B cell (primary cell): ENCODE data around the gene FAM20C.

Source experiments
- EZH2 ChIP-seq: IDR thresholded peaks from 2 replicates; pipeline ENCODE4 v1.6.1; 2012; ENCODE audit warnings: borderline replicate concordance, low read depth, mild to moderate bottlenecking, moderate library complexity, low read length; ENCODE audit not compliant: insufficient read depth, poor library complexity, severe bottlenecking
- TF ChIP-seq, protein P1 (sequence below): fragments of 200-600 bp; IDR thresholded peaks from one replicate; pipeline ENCODE4 v1.8.0; 2022; ENCODE audit warnings: antibody characterized with exemption, mild to moderate bottlenecking

GRCh38 chr7:143811-144453, 48.4 kb upstream of the FAM20C start:
- TF ChIP-seq, protein P1, sequence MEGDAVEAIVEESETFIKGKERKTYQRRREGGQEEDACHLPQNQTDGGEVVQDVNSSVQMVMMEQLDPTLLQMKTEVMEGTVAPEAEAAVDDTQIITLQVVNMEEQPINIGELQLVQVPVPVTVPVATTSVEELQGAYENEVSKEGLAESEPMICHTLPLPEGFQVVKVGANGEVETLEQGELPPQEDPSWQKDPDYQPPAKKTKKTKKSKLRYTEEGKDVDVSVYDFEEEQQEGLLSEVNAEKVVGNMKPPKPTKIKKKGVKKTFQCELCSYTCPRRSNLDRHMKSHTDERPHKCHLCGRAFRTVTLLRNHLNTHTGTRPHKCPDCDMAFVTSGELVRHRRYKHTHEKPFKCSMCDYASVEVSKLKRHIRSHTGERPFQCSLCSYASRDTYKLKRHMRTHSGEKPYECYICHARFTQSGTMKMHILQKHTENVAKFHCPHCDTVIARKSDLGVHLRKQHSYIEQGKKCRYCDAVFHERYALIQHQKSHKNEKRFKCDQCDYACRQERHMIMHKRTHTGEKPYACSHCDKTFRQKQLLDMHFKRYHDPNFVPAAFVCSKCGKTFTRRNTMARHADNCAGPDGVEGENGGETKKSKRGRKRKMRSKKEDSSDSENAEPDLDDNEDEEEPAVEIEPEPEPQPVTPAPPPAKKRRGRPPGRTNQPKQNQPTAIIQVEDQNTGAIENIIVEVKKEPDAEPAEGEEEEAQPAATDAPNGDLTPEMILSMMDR: no peak
- no peak for TF ChIP-seq EZH2
